ENCODE data around the gene MEIKIN. TPM values are rescaled to one million over a fixed set of nuclear protein-coding genes. Genes with fewer than 3 reads are reported as not detected.

Gene MEIKIN
- total RNA-seq, 1 experiment from 2014 or later = not detected

DNA sequence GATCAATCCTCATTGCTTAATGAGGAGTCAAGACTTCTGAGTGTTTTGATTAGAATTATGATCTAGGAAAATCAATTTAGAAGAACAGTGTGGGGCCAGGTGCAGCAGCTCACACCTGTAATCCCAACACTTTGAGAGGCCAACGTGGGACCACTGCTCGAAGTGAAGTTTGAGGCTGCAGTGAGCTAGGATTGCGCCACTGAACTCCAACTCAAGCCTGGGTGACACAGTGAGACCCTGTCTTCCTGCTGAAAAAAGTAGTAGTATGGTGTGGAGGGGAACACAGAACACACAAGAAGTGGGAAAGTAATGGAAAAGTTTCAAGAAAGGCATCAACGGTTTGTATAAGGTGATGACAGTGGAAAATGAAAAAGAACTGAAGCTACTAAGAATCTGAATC, 157.7 kb downstream of the MEIKIN start:
- H3K36me3 Mint-ChIP-seq (ENCODE audit: insufficient read depth, unreplicated experiment) = peaks cover 6% of the 10 kb centered on the region
- ChIA-PET POLR2A (interaction anchor here (1.8 kb wide), 1 partner anchor 9 kb away, joined by 8 read pairs; the partner anchor contains the start of gene FNIP1), CTCF (no interaction called here)
- intact Hi-C loops (cut with micrococcal nuclease; ENCODE audit: unreplicated experiment) = no loop called here
- H3K9me3 Mint-ChIP-seq (ENCODE audit: unreplicated experiment) = no peaks in the 10 kb centered on the region
- Histone ChIP-seq H3K4me3 (ENCODE audit: low read depth, low read length) (no peak overlapping the region), H3K36me3 (ENCODE audit: control insufficient read depth, insufficient read depth, low read length) (no peaks in the 10 kb centered on the region), H3K9me3 (no peaks in the 10 kb centered on the region), H3K4me1 (peaks cover 12% of the 10 kb centered on the region), H3K27me3 (replicated peaks; ENCODE audit: control insufficient read depth, insufficient read depth, low read length) (no peaks in the 10 kb centered on the region)
- H3K4me3 Mint-ChIP-seq (ENCODE audit: unreplicated experiment) = no peak overlapping the region
- no peak for DNase-seq
- H3K27ac Mint-ChIP-seq (ENCODE audit: unreplicated experiment) = no peak overlapping the region
- TF ChIP-seq, protein P1, sequence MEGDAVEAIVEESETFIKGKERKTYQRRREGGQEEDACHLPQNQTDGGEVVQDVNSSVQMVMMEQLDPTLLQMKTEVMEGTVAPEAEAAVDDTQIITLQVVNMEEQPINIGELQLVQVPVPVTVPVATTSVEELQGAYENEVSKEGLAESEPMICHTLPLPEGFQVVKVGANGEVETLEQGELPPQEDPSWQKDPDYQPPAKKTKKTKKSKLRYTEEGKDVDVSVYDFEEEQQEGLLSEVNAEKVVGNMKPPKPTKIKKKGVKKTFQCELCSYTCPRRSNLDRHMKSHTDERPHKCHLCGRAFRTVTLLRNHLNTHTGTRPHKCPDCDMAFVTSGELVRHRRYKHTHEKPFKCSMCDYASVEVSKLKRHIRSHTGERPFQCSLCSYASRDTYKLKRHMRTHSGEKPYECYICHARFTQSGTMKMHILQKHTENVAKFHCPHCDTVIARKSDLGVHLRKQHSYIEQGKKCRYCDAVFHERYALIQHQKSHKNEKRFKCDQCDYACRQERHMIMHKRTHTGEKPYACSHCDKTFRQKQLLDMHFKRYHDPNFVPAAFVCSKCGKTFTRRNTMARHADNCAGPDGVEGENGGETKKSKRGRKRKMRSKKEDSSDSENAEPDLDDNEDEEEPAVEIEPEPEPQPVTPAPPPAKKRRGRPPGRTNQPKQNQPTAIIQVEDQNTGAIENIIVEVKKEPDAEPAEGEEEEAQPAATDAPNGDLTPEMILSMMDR (IDR thresholded peaks at IDR 0.05; ENCODE audit: insufficient read depth in 1 of 2, low read depth in 1 of 2, low read length in 1 of 2, severe bottlenecking in 1 of 2, unreplicated experiment in 1 of 2) = no peak
- peaks cover 13% of the 10 kb centered on the region for H3K4me1 Mint-ChIP-seq (ENCODE audit: low read depth, unreplicated experiment)
- BruUV-seq (replicated peaks) = no TSS peak
- no peaks in the 10 kb centered on the region for H3K27me3 Mint-ChIP-seq (ENCODE audit: insufficient read depth, unreplicated experiment)

DNA sequence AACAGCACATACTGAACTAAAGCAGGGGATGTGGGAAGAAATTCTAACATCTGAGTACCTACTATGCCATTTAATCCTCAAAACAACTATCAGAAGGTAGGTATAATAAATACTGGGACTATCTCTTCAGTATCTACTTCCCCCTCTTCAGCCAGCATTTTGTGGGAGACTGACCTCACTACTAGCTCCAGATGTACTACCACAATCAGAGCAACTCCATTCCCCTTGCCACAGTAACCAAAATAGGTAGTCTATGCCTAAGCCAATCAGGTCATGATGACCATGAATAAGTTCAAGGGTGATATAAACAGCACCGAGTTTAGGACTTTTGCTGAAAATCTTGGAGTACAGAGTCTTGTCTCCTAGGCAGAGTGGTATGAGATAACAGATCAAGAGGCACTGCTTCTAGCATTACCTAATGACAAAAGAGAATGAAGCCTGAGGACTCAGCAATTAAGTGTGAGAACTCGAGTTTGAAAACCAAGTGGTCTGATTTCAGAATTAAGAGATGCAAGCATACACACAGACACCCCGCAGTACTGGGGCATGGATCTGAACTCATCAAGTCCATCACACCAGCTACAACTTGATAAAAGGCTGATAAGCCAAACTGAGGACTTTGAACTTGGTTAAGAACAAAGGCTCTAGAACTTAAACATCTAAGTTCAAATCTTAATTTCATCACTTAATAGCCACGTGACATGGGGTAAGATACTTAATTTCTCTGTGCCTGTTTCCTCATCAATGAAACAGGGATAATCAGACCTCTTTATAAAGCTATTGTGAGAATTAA, 158.4 kb downstream of the MEIKIN start:
- no peaks in the 10 kb centered on the region for H3K9me3 Mint-ChIP-seq (ENCODE audit: unreplicated experiment)
- H3K4me3 Mint-ChIP-seq (ENCODE audit: unreplicated experiment) = no peak overlapping the region
- DNase-seq = no peak
- H3K4me3 ChIP-seq (ENCODE audit: low read depth, low read length) = no peak overlapping the region
- no peaks in the 10 kb centered on the region for H3K36me3 ChIP-seq (ENCODE audit: control insufficient read depth, insufficient read depth, low read length)
- peaks cover 13% of the 10 kb centered on the region for H3K4me1 Mint-ChIP-seq (ENCODE audit: low read depth, unreplicated experiment)
- no peaks in the 10 kb centered on the region for H3K27me3 Mint-ChIP-seq (ENCODE audit: insufficient read depth, unreplicated experiment)
- H3K27me3 ChIP-seq (replicated peaks; ENCODE audit: control insufficient read depth, insufficient read depth, low read length) = no peaks in the 10 kb centered on the region
- peaks cover 12% of the 10 kb centered on the region for H3K36me3 Mint-ChIP-seq (ENCODE audit: insufficient read depth, unreplicated experiment)
- no TSS peak for BruUV-seq (replicated peaks)
- TF ChIP-seq, protein P1 (IDR thresholded peaks at IDR 0.05; ENCODE audit: insufficient read depth in 1 of 2, low read depth in 1 of 2, low read length in 1 of 2, severe bottlenecking in 1 of 2, unreplicated experiment in 1 of 2) = no peak
- ChIA-PET POLR2A (interaction anchor here (1.8 kb wide), 1 partner anchor 10 kb away, joined by 8 read pairs; the partner anchor contains the start of gene FNIP1), CTCF (no interaction called here)
- H3K9me3 ChIP-seq = no peaks in the 10 kb centered on the region
- H3K27ac Mint-ChIP-seq (ENCODE audit: unreplicated experiment) = no peak overlapping the region
- intact Hi-C loops (cut with micrococcal nuclease; ENCODE audit: unreplicated experiment) = no loop called here
- peaks cover 12% of the 10 kb centered on the region for H3K4me1 ChIP-seq

DNA sequence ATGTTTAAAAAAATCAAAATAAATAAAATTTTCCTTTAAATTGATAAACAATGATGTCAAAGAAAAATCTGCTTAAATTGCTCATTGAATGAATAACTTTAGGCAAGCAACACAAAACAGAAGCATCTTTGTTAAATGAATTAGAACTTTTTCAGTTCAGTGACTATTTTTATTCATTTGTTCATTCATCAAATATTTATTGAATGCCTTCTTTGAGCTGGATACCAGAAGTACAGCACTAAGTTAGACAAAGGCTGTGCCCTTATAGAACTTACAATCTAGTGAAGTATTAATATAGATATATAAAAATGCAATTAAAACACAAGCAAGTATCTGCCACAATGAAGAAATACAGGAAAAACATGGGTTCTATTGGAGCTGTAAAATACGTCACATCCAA, 159.4 kb downstream of the MEIKIN start:
- H3K9me3 ChIP-seq = no peaks in the 10 kb centered on the region
- no peaks in the 10 kb centered on the region for H3K27me3 Mint-ChIP-seq (ENCODE audit: insufficient read depth, unreplicated experiment)
- H3K36me3 Mint-ChIP-seq (ENCODE audit: insufficient read depth, unreplicated experiment) = peaks cover 13% of the 10 kb centered on the region
- BruUV-seq (replicated peaks) = no TSS peak
- CTCF ChIA-PET = no interaction called here
- no peak overlapping the region for H3K4me3 ChIP-seq (ENCODE audit: low read depth, low read length)
- H3K4me1 ChIP-seq = peaks cover 12% of the 10 kb centered on the region
- DNase-seq = no peak
- H3K4me1 Mint-ChIP-seq (ENCODE audit: low read depth, unreplicated experiment) = peaks cover 13% of the 10 kb centered on the region
- H3K27me3 ChIP-seq (replicated peaks; ENCODE audit: control insufficient read depth, insufficient read depth, low read length) = no peaks in the 10 kb centered on the region
- H3K4me3 Mint-ChIP-seq (ENCODE audit: unreplicated experiment) = no peak overlapping the region
- H3K27ac Mint-ChIP-seq (ENCODE audit: unreplicated experiment) = no peak overlapping the region
- no peaks in the 10 kb centered on the region for H3K36me3 ChIP-seq (ENCODE audit: control insufficient read depth, insufficient read depth, low read length)
- POLR2A ChIA-PET = no interaction called here
- TF ChIP-seq, protein P1 (IDR thresholded peaks at IDR 0.05; ENCODE audit: insufficient read depth in 1 of 2, low read depth in 1 of 2, low read length in 1 of 2, severe bottlenecking in 1 of 2, unreplicated experiment in 1 of 2) = no peak
- intact Hi-C loops (cut with micrococcal nuclease; ENCODE audit: unreplicated experiment) = no loop called here
- no peaks in the 10 kb centered on the region for H3K9me3 Mint-ChIP-seq (ENCODE audit: unreplicated experiment)

Measured in Caco-2 (cell line).